NT2/D1 (cell line): ENCODE data around the gene CCND3.

ENCODE experiments used
- YY1 ChIP-seq: IDR thresholded peaks from 2 replicates; pipeline ENCODE4 v1.6.1; 2011; ENCODE audit not compliant: insufficient read length, insufficient read depth
- ZNF274 ChIP-seq: IDR thresholded peaks from 2 replicates; pipeline ENCODE4 v1.6.1; 2011; ENCODE audit warnings: mild to moderate bottlenecking, low read depth, low read length

GRCh38 chr6:41957117-41957516 is 15.5 kb upstream of the CCND3 start:
- no peak for TF ChIP-seq YY1
- TF ChIP-seq ZNF274: no peak
